GM19239 (cell line): ENCODE results near the gene LIPC.

ENCODE experiments used
- DNase-seq: peaks from one replicate; pipeline ENCODE4 v3.0.0; 2011; ENCODE audit warnings: low spot score; ENCODE audit not compliant: insufficient read length
- FAIRE-seq: peaks from 2 replicates; lab custom pipeline; 2011; peaks lifted over from hg19 to GRCh38; lab: Jason Lieb, UNC

The LIPC gene

GRCh38 chr15:58546635-58547627 is 115.1 kb downstream of the LIPC start:
- no peak for FAIRE-seq
- no peak for DNase-seq

- FAIRE-seq (no peak), DNase-seq (no peak)
These were observed 116.0 kb downstream of the LIPC start for GRCh38 chr15:58547628-58548307.

GRCh38 chr15:58548308-58549012 is 116.7 kb downstream of the LIPC start:
- FAIRE-seq (no peak), DNase-seq (no peak)

GRCh38 chr15:58549013-58549784 is 117.4 kb downstream of the LIPC start:
- DNase-seq (no peak), FAIRE-seq (no peak)

GRCh38 chr15:58549785-58550074 is 117.9 kb downstream of the LIPC start:
- FAIRE-seq (no peak), DNase-seq (no peak)

- DNase-seq: peak; percentile 35
- peak; percentile 72 for FAIRE-seq
These were observed 119.4 kb downstream of the LIPC start for GRCh38 chr15:58551084-58551763.

- no peak for DNase-seq
- FAIRE-seq: no peak
These were observed 120.1 kb downstream of the LIPC start for GRCh38 chr15:58551764-58552504.

GRCh38 chr15:58552505-58553364 is 120.9 kb downstream of the LIPC start:
- DNase-seq (no peak), FAIRE-seq (no peak)

- DNase-seq: no peak
- no peak for FAIRE-seq
These were observed 121.7 kb downstream of the LIPC start for GRCh38 chr15:58553365-58553918.

- FAIRE-seq: no peak
These were observed 123.0 kb downstream of the LIPC start for GRCh38 chr15:58554758-58555157.

GRCh38 chr15:58555162-58556027 is 123.6 kb downstream of the LIPC start:
- no peak for DNase-seq
- no peak for FAIRE-seq

More at GRCh38 chr15:58554758-58555157, 123.0 kb downstream of the LIPC start:
- DNase-seq: no peak

GRCh38 chr15:58556028-58556361 is 124.2 kb downstream of the LIPC start:
- DNase-seq (no peak), FAIRE-seq (no peak)

GRCh38 chr15:58556541-58556940 is 124.8 kb downstream of the LIPC start:
- DNase-seq: no peak
- no peak for FAIRE-seq

GRCh38 chr15:58558777-58559176 is 127.0 kb downstream of the LIPC start:
- FAIRE-seq (no peak), DNase-seq (no peak)

- no peak for FAIRE-seq
- no peak for DNase-seq
These were observed 128.3 kb downstream of the LIPC start for GRCh38 chr15:58559904-58560588.

- no peak for FAIRE-seq
- no peak for DNase-seq
These were observed 129.5 kb downstream of the LIPC start for GRCh38 chr15:58561321-58561720.
